ENCODE data around the gene RAB20. TPM values are rescaled to one million over a fixed set of nuclear protein-coding genes. Genes with fewer than 3 reads are reported as not detected.
A peak's percentile ranks its signal among the peaks of the same experiment; 100 is the strongest.

RAB20 gene
- total RNA-seq, 1 donor from 2014 or later = 0.77 TPM

DNA sequence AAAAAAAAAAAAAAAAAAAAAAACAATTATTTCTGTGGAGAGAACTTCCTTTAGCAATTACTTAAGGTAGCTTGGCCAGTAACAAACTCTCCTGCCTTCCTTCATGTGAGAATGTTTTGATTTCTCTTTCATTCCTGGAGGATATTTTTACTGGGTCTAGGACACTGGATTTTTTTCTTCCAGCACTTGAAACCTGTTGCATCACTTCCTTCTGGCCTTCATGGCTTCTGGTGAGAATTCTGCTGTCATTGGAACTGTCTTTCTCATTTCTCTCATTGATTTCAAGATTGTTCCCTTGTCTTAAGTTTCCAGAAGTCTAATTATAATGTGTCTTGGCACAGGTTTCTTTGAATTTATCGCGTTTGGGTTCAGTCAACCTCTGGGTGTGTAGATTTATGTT lies 19.3 kb upstream of the RAB20 start:
- Mint-ChIP-seq H3K9me3 (peaks cover 2% of the 10 kb centered on the region), H3K4me3 (no peak overlapping the region), H3K36me3 (ENCODE audit: low read depth) (no peaks in the 10 kb centered on the region), H3K27me3 (ENCODE audit: low read depth) (peaks cover under 1% of the 10 kb centered on the region), H3K4me1 (no peaks in the 10 kb centered on the region), H3K27ac (ENCODE audit: unreplicated experiment) (no peak overlapping the region)
- DNase-seq (ENCODE audit: low read depth, low spot score) = no peak
- TF ChIP-seq, protein P1, sequence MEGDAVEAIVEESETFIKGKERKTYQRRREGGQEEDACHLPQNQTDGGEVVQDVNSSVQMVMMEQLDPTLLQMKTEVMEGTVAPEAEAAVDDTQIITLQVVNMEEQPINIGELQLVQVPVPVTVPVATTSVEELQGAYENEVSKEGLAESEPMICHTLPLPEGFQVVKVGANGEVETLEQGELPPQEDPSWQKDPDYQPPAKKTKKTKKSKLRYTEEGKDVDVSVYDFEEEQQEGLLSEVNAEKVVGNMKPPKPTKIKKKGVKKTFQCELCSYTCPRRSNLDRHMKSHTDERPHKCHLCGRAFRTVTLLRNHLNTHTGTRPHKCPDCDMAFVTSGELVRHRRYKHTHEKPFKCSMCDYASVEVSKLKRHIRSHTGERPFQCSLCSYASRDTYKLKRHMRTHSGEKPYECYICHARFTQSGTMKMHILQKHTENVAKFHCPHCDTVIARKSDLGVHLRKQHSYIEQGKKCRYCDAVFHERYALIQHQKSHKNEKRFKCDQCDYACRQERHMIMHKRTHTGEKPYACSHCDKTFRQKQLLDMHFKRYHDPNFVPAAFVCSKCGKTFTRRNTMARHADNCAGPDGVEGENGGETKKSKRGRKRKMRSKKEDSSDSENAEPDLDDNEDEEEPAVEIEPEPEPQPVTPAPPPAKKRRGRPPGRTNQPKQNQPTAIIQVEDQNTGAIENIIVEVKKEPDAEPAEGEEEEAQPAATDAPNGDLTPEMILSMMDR (conservative IDR thresholded peaks at IDR 0.05) = no peak

DNA sequence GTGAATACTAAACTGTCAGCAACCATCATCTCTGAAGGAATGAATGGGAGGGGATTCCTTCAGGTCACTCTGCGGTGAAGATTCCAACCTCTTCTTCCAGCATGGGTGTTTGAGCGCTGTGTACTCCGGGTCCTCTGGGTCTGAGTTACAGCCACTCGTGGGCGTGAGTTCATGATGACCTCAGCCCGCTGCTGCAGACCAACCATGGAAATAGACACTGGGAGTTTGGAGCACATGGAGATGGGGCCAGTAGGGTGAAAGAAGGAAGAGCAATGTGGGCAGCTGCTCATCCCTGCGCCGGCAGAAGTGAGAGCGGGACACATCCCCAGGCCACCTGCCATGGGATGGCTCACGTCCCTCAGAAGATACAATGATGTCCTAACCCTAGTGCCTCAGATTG lies 16.8 kb upstream of the RAB20 start:
- Mint-ChIP-seq H3K27ac (ENCODE audit: unreplicated experiment) (peak overlapping the region; percentile 83), H3K36me3 (ENCODE audit: low read depth) (no peaks in the 10 kb centered on the region), H3K9me3 (no peaks in the 10 kb centered on the region), H3K4me3 (no peak overlapping the region), H3K27me3 (ENCODE audit: low read depth) (peaks cover 14% of the 10 kb centered on the region), H3K4me1 (peaks cover 12% of the 10 kb centered on the region)
- TF ChIP-seq, protein P1 (conservative IDR thresholded peaks at IDR 0.05) = no peak
- no peak for DNase-seq (ENCODE audit: low read depth, low spot score)

DNA sequence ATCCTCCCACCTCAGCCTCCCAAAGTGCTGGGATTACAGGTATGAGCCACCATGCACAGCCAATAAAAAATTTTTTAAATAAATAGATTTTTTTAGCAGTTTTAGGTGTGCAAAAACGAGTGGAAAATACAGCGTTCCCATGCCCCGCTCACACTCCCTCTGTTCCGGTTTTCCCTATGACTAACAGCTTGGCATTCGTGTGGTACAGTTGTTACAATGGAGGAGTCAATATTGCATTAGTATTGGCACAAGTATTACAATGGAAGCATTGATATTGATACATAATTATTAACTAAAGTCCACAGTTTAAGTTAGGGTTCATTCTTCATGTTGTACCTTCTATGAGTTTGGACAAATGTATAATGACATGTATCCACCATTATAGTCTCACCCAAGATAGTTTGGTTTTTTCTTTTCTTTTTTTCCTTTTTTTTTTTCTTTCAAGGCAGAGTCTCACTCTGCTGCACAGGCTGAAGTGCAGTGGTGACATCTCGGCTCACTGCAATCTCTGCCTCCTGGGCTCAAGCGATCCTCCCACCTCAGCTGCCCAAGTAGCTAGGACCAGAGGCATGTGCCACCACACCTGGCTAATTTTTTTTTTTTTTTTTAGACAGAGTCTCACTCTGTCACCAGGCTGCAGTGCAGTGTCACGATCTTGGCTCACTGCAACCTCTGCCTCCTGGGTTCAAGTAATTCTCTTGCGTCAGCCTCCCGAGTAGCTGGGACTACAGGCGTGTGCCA lies 15.4 kb upstream of the RAB20 start:
- Mint-ChIP-seq H3K27me3 (ENCODE audit: low read depth) (peaks cover 14% of the 10 kb centered on the region), H3K4me1 (peaks cover 12% of the 10 kb centered on the region), H3K4me3 (no peak overlapping the region), H3K27ac (ENCODE audit: unreplicated experiment) (no peak overlapping the region), H3K9me3 (no peaks in the 10 kb centered on the region), H3K36me3 (ENCODE audit: low read depth) (no peaks in the 10 kb centered on the region)
- TF ChIP-seq, protein P1 (conservative IDR thresholded peaks at IDR 0.05) = no peak
- no peak for DNase-seq (ENCODE audit: low read depth, low spot score)

DNA sequence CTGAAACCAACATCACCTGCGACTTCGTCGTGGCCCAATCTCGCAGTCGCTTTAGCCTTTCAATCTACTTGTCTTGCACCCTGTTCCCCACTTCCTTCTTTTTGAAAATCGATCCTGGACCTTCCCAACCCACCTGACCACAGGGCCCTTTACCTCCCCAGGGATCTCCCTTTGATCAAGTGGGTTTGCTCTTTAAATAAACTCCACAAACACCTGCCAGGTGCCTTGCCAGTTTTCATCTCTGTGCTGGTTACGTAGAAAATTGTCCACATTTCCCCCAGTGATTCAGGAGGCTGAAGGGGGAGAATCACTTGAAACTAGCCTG lies 14.5 kb upstream of the RAB20 start:
- H3K4me3 Mint-ChIP-seq = no peak overlapping the region
- TF ChIP-seq, protein P1 (conservative IDR thresholded peaks at IDR 0.05) = no peak
- H3K27me3 Mint-ChIP-seq (ENCODE audit: low read depth) = peaks cover 14% of the 10 kb centered on the region
- peaks cover 12% of the 10 kb centered on the region for H3K4me1 Mint-ChIP-seq
- no peaks in the 10 kb centered on the region for H3K9me3 Mint-ChIP-seq
- no peak overlapping the region for H3K27ac Mint-ChIP-seq (ENCODE audit: unreplicated experiment)
- DNase-seq (ENCODE audit: low read depth, low spot score) = no peak
- no peaks in the 10 kb centered on the region for H3K36me3 Mint-ChIP-seq (ENCODE audit: low read depth)

DNA sequence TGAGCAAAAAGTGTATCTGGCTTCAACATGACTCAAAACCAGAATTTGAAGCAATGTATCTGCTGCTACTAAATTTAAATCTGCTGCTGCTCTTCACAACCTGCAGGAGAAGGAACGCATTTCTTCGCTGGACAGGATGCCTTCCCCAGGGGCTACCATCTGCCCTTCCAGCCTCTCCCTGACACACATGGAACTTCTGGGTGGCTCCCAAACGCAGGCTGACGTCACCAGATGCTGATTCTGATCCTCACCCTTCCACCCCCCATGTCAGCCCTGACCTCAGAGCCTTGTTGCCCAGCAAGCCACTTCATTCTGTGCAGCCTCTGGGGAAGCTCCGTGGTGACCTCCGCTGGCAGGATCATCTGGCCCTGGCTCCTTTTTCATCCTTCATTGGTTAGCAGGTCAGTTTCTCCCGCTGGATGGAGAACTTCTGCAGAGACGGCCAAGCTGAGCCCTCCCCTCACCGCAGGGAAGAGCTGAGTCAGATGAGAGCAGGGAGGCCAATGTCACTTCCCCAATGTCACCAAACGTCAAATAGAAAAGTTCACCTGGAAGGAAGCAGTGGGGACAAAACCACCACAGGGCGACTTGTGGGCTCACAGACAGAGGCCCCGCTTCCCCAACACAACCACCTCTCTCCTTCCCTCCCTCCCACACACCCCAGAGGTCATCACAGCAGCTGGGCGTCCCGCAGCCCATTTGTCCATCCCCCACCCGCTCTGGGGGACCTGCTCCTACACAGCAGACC lies 14.0 kb upstream of the RAB20 start:
- no peak for DNase-seq (ENCODE audit: low read depth, low spot score)
- Mint-ChIP-seq H3K9me3 (no peaks in the 10 kb centered on the region), H3K27ac (ENCODE audit: unreplicated experiment) (no peak overlapping the region), H3K4me3 (no peak overlapping the region), H3K27me3 (ENCODE audit: low read depth) (peaks cover 14% of the 10 kb centered on the region), H3K36me3 (ENCODE audit: low read depth) (no peaks in the 10 kb centered on the region), H3K4me1 (peaks cover 12% of the 10 kb centered on the region)
- TF ChIP-seq, protein P1 (conservative IDR thresholded peaks at IDR 0.05) = no peak
